Measurements from ENCODE around the gene SCN11A. TPM values are rescaled to one million over a fixed set of nuclear protein-coding genes. Genes with fewer than 3 reads are reported as not detected.
A peak's percentile ranks its signal among the peaks of the same experiment; 100 is the strongest.

The SCN11A gene
- total and polyA plus RNA-seq, 9 of the 15 experiments (the other 6 are each of a cell fraction or from before 2014, with no cell fraction given) = 0.01 to 0.05 (median 0.04) TPM; not detected in 6

- Histone ChIP-seq H3K79me2 (ENCODE audit: control insufficient read depth, insufficient read depth, low read length) (no peaks in the 10 kb centered on the region), H3K27ac (ENCODE audit: extremely low read depth, low read depth, low read length) (no peak overlapping the region), H4K20me1 (replicated peaks; ENCODE audit: control insufficient read depth, insufficient read depth, low read length) (no peaks in the 10 kb centered on the region), H2AFZ (ENCODE audit: low read depth, low read length) (no peak overlapping the region), H3K9ac (ENCODE audit: insufficient read depth in 1 of 2, low read depth in 2 of 2, low read length in 2 of 2) (no peak overlapping the region), H3K4me2 (ENCODE audit: insufficient read depth, low read length) (no peak overlapping the region), H3K9me1 (ENCODE audit: control insufficient read depth, insufficient read depth, low read length) (no peaks in the 10 kb centered on the region), H3K27me3 (ENCODE audit: control insufficient read depth in 2 of 2, insufficient read depth in 2 of 2, low read length in 2 of 2) (no peaks in the 10 kb centered on the region; a peak in 1 of 5 replicates), H3K4me3 (no peak overlapping the region), H3K4me1 (replicated peaks in 1 of 2; ENCODE audit: control insufficient read depth in 2 of 2, insufficient read depth in 2 of 2, low read length in 2 of 2) (peaks cover 6 to 31% of the 10 kb centered on the region in 2 experiments; a peak in 4 of 5 replicates), H3K9me3 (replicated peaks; ENCODE audit: control insufficient read depth, insufficient read depth, low read depth, low read length) (no peaks in the 10 kb centered on the region), H3K36me3 (ENCODE audit: control insufficient read depth, insufficient read depth, low read length) (no peaks in the 10 kb centered on the region)
- intact Hi-C loops (cut with micrococcal nuclease) (no loop called here), in situ Hi-C loops (cut with MboI) (no loop called here)
- ATAC-seq (no peak), DNase-seq (ENCODE audit: extremely low read depth in 1 of 4, low spot score in 3 of 4) (no peak), FAIRE-seq (no peak)
- no peak for TF ChIP-seq ZNF316 (IDR thresholded peaks at IDR 0.05)
- WGBS (ENCODE audit: insufficient coverage, low coverage, missing lambda C conversion rate) = 66% methylated on average over 2 of the region's 2 CpGs
- no TSS peak for BruUV-seq (replicated peaks)
- ChIA-PET CTCF (ENCODE audit: low intra/inter-chr PET ratio) (no interaction called here), POLR2A (no interaction called here)
Measured at GRCh38 chr3:39019299-39019698, 32.4 kb downstream of the SCN11A start.

GRCh38 chr3:39015418-39015817 is 36.3 kb downstream of the SCN11A start:
- H3K36me3 ChIP-seq (ENCODE audit: control insufficient read depth, insufficient read depth, low read length) = no peaks in the 10 kb centered on the region
- H3K9ac ChIP-seq (ENCODE audit: insufficient read depth in 1 of 2, low read depth in 2 of 2, low read length in 2 of 2) = no peak overlapping the region
- no peaks in the 10 kb centered on the region for H3K9me1 ChIP-seq (ENCODE audit: control insufficient read depth, insufficient read depth, low read length)
- in situ Hi-C loops (cut with MboI) = no loop called here
- no TSS peak for BruUV-seq (replicated peaks)
- ChIA-PET POLR2A (interaction anchor here (1.1 kb wide), 1 partner anchor 276 kb away, joined by 3 read pairs; no protein-coding TSS in a partner anchor), CTCF (ENCODE audit: low intra/inter-chr PET ratio) (no interaction called here)
- TF ChIP-seq CHD7 (IDR thresholded peaks at IDR 0.05; ENCODE audit: low read depth, low read length) = no peak
- peak; percentile 81 for TF ChIP-seq FOXJ2 (tag; IDR thresholded peaks at IDR 0.05)
- no peak for DNase-seq (ENCODE audit: extremely low read depth in 1 of 4, low spot score in 3 of 4)
- H4K20me1 ChIP-seq (replicated peaks; ENCODE audit: control insufficient read depth, insufficient read depth, low read length) = no peaks in the 10 kb centered on the region
- no peaks in the 10 kb centered on the region; a peak in 1 of 5 replicates for H3K27me3 ChIP-seq (ENCODE audit: control insufficient read depth in 2 of 2, insufficient read depth in 2 of 2, low read length in 2 of 2)
- no peaks in the 10 kb centered on the region for H3K79me2 ChIP-seq (ENCODE audit: control insufficient read depth, insufficient read depth, low read length)
- ATAC-seq = no peak
- no peak overlapping the region for H3K4me3 ChIP-seq
- H3K4me2 ChIP-seq (ENCODE audit: insufficient read depth, low read length) = no peak overlapping the region
- no peak for FAIRE-seq
- intact Hi-C loops (cut with micrococcal nuclease) = no loop called here
- H3K9me3 ChIP-seq (replicated peaks; ENCODE audit: control insufficient read depth, insufficient read depth, low read depth, low read length) = no peaks in the 10 kb centered on the region
- WGBS (ENCODE audit: insufficient coverage, low coverage, missing lambda C conversion rate) = 43% methylated on average over 3 of the region's 3 CpGs
- H3K27ac ChIP-seq (ENCODE audit: extremely low read depth, low read depth, low read length) = no peak overlapping the region
- H3K4me1 ChIP-seq (replicated peaks in 1 of 2; ENCODE audit: control insufficient read depth in 2 of 2, insufficient read depth in 2 of 2, low read length in 2 of 2) = no peaks in the 10 kb centered on the region; a peak in 1 of 5 replicates
- H2AFZ ChIP-seq (ENCODE audit: low read depth, low read length) = no peak overlapping the region
